GM06990 (cell line): ENCODE data around the gene ARHGAP4.

ENCODE experiments used
- DNase-seq: peaks from one replicate; pipeline ENCODE4 v3.0.0-alpha.2; 2011; ENCODE audit not compliant: insufficient read length; ENCODE audit errors: extremely low read depth
- H3K27me3 ChIP-seq: replicated peaks from 2 replicates; pipeline ENCODE4 v1.6.0; 2011; ENCODE audit warnings: low read length; ENCODE audit not compliant: control insufficient read depth, insufficient read depth
- H3K36me3 ChIP-seq: 2 replicates; pipeline ENCODE4 v1.5.1; 2011; ENCODE audit warnings: low read length; ENCODE audit not compliant: control insufficient read depth, insufficient read depth
- H3K4me3 ChIP-seq: replicated peaks from 2 replicates; pipeline ENCODE4 v1.5.1; 2011; ENCODE audit warnings: low read depth, mild to moderate bottlenecking, control low read depth, low read length
- CTCF ChIP-seq: IDR thresholded peaks from 2 replicates; pipeline ENCODE4 v1.5.1; 2011; ENCODE audit warnings: low read length, control low read depth, mild to moderate bottlenecking, inconsistent platforms; ENCODE audit not compliant: insufficient read depth, poor library complexity, severe bottlenecking

ARHGAP4 gene

GRCh38 chrX:153883163-153883843, 42.8 kb downstream of the ARHGAP4 start:
- Histone ChIP-seq H3K4me3 (no peak overlapping the region), H3K27me3 (peaks cover 4% of the 10 kb centered on the region; the same call in 1 of the 2 replicates), H3K36me3 (no peaks in the 10 kb centered on the region)
- no peak for DNase-seq
- no peak for TF ChIP-seq CTCF

GRCh38 chrX:153882557-153882956, 43.5 kb downstream of the ARHGAP4 start:
- TF ChIP-seq CTCF, result no peak
- H3K27me3 ChIP-seq, result peaks cover 4% of the 10 kb centered on the region; the same call in 1 of the 2 replicates
- no peak for DNase-seq

GRCh38 chrX:153882086-153882498, 44.0 kb downstream of the ARHGAP4 start:
- H3K4me3 ChIP-seq, result no peak overlapping the region
- no peaks in the 10 kb centered on the region for H3K36me3 ChIP-seq
- TF ChIP-seq CTCF, result no peak
- DNase-seq, result no peak
- H3K27me3 ChIP-seq, result peaks cover 4% of the 10 kb centered on the region; the same call in 1 of the 2 replicates

More at GRCh38 chrX:153882557-153882956, 43.5 kb downstream of the ARHGAP4 start:
- Histone ChIP-seq H3K36me3 (no peaks in the 10 kb centered on the region), H3K4me3 (no peak overlapping the region)

GRCh38 chrX:153881281-153881680, 44.8 kb downstream of the ARHGAP4 start:
- TF ChIP-seq CTCF, result no peak
- H3K36me3 ChIP-seq, result no peaks in the 10 kb centered on the region
- DNase-seq, result no peak
- H3K4me3 ChIP-seq, result no peak overlapping the region
- H3K27me3 ChIP-seq, result peaks cover 4% of the 10 kb centered on the region; the same call in 1 of the 2 replicates

GRCh38 chrX:153880440-153880815, 45.6 kb downstream of the ARHGAP4 start:
- no peak for TF ChIP-seq CTCF
- no peaks in the 10 kb centered on the region for H3K36me3 ChIP-seq
- no peak for DNase-seq
- peaks cover 4% of the 10 kb centered on the region; the same call in 1 of the 2 replicates for H3K27me3 ChIP-seq
- no peak overlapping the region for H3K4me3 ChIP-seq
